Peyer's patch (tissue), 4 donors: ENCODE results near the gene XPC.

Experiments
- POLR2A ChIP-seq, 2 donors: fragments of 450-650 bp; IDR thresholded peaks; one replicate each; pipeline ENCODE4 v1.5.1; 2017; ENCODE audit warnings: antibody characterized with exemption in 2 of 2, mild to moderate bottlenecking in 2 of 2, moderate library complexity in 2 of 2
- TF ChIP-seq, protein P1 (sequence below), 6 experiments: fragments of 450-650 bp in 4 of 6; fragments of 200-600 bp in 2 of 6; sonication (generic) in 1 of 6; IDR thresholded peaks; one replicate each; pipeline ENCODE4 v1.5.1; 2017 to 2019; ENCODE audit warnings: antibody characterized with exemption in 6 of 6, mild to moderate bottlenecking in 3 of 6, moderate library complexity in 1 of 6

DNA sequence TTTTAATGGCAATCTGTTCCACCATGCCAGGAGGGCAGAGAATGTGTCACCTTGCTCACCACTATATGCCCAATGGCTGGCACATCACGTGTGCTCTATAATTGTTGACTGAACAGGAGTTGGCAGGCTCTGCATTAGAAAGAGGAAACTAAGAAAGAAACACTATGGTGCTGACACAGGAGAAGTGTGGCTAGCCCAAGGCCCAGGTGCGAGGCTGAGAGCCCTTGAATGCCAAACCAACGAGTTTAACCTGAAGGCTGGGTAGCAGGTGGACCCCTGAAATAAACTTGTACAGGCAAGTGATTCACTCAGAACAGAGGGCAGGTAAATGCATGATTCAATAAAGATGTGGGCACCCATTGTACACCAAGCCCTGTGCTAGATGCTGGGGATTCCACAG lies 56.1 kb downstream of the XPC start:
- TF ChIP-seq, protein P1, sequence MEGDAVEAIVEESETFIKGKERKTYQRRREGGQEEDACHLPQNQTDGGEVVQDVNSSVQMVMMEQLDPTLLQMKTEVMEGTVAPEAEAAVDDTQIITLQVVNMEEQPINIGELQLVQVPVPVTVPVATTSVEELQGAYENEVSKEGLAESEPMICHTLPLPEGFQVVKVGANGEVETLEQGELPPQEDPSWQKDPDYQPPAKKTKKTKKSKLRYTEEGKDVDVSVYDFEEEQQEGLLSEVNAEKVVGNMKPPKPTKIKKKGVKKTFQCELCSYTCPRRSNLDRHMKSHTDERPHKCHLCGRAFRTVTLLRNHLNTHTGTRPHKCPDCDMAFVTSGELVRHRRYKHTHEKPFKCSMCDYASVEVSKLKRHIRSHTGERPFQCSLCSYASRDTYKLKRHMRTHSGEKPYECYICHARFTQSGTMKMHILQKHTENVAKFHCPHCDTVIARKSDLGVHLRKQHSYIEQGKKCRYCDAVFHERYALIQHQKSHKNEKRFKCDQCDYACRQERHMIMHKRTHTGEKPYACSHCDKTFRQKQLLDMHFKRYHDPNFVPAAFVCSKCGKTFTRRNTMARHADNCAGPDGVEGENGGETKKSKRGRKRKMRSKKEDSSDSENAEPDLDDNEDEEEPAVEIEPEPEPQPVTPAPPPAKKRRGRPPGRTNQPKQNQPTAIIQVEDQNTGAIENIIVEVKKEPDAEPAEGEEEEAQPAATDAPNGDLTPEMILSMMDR (IDR thresholded peaks at IDR 0.05): no peak
- no peak for TF ChIP-seq POLR2A (IDR thresholded peaks at IDR 0.05)
